OCI-LY3 (cell line): ENCODE results near the gene PAGE2B.

ENCODE experiments used
- EZH2phosphoT487 ChIP-seq: fragments of 200-600 bp; shearing (Covaris generic); IDR thresholded peaks from 2 replicates; pipeline ENCODE4 v1.6.1; 2018; ENCODE audit warnings: antibody characterized with exemption, mixed run types, low read depth
- TF ChIP-seq, protein P1 (sequence below): fragments of 200-600, 300-600 bp; sonication (generic); IDR thresholded peaks from 2 replicates; pipeline ENCODE4 v1.5.1; 2014; ENCODE audit warnings: antibody characterized with exemption, low read length, low read depth

DNA sequence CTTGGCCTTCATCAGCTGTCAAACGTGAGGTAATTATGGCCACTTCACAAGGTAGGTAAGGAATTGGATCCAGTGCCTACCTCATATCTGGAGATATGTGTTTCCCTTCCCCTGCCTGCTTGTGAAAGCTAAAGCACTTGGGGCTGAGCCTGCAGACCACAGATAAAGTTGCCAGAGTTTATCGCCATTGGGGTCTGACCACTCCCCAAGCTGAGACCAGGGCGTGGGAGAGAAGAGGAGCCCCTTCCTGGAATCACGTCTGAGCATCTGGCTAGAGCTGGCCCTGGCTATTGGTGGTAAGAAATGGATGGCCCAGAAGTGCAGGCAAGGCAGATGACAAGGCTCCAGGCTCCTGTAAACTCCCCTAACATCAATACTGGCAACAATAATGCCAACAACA lies 46.8 kb upstream of the PAGE2B start:
- TF ChIP-seq, protein P1, sequence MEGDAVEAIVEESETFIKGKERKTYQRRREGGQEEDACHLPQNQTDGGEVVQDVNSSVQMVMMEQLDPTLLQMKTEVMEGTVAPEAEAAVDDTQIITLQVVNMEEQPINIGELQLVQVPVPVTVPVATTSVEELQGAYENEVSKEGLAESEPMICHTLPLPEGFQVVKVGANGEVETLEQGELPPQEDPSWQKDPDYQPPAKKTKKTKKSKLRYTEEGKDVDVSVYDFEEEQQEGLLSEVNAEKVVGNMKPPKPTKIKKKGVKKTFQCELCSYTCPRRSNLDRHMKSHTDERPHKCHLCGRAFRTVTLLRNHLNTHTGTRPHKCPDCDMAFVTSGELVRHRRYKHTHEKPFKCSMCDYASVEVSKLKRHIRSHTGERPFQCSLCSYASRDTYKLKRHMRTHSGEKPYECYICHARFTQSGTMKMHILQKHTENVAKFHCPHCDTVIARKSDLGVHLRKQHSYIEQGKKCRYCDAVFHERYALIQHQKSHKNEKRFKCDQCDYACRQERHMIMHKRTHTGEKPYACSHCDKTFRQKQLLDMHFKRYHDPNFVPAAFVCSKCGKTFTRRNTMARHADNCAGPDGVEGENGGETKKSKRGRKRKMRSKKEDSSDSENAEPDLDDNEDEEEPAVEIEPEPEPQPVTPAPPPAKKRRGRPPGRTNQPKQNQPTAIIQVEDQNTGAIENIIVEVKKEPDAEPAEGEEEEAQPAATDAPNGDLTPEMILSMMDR, result no peak
- no peak for TF ChIP-seq EZH2phosphoT487
